Activated gamma-delta T cell treated with anti-CD3 and anti-CD28 coated beads, Interleukin-2, amount 50 U/mL, for 16 hours (primary cell): ENCODE measurements around the gene ZC3H10.
"Not testable (repeated sequence)": the region's sequence is repeated elsewhere in the genome, so short reads cannot be mapped to it uniquely, and the experiment has no call there.

Experiments used
- DNase-seq: peaks from one replicate; pipeline ENCODE4 v3.0.0-alpha.2; 2020; ENCODE audit warnings: low read depth

ZC3H10 gene

DNA sequence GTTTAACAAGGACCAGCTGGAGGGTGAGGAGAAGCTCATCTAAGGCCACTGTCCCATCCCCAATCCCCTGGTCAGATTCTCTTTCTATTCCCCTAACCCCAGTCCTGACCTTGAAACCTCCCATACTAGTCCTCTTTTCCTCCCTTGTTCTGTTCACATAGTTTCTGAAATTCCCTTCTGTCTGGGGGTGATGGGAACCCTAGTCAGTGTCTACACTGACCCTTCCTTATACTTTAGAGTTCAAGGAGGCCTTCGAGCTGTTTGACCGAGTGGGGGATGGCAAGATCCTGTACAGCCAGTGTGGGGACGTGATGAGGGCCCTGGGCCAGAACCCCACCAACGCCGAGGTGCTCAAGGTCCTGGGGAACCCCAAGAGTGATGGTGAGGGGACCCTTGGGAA lies 36.8 kb downstream of the ZC3H10 start:
- DNase-seq = no peak

DNA sequence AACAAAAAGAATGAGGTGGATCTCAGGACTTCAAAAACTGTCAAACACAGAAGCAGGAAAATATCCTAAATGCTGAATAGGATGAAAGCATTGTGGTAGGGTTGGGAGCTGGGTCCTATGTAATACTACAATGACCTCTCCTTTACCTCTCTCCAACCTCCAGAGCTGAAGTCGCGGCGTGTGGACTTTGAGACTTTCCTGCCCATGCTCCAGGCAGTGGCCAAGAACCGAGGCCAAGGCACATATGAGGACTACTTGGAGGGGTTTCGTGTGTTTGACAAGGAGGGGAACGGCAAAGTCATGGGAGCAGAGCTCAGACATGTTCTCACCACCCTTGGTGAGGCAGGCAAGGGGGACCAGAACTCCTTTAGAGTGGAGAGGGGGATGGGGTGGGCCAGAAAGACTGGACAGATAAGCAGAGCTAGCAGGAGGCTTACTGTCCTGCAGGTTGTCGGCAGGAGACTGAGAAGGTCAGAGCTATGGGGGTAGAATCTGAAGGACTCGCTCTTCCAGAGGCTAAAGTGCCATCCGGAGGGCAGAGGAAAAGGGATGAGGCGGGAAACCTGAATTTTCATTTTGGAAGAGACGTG lies 37.3 kb downstream of the ZC3H10 start:
- DNase-seq = no peak

DNA sequence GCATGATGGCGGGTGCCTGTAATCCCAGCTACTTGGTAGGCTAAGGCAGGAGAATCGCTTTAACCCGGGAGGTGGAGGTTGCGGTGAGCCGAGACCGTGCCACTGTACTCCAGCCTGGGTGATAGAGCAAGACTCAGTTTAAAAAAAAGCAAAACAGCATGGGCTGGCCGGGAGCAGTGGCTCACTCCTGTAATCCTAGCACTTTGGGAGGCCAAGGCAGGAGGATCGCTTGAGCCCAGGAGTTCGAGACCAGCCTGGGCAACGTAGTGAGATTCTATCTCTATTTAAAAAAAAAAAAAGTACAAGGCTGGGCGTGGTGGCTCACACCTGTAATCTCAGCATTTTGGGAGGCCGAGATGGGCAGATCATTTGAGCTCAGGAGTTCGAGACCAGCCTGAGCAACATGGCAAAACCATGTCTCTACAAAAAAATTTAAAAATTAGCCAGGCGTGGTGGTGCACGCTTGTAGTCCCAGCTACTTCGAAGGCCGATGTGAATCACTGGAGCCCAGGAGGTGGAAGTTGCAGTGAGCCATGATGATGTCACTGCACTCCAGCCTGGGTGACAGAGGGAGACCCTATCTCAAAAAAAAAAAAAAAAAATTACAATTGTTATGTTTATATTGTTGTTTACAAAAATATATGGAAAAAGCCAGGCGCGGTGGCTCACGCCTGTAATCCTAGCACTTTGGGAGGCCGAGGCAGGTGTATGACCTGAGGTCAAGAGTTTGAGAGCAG lies 38.6 kb downstream of the ZC3H10 start:
- DNase-seq = not testable (repeated sequence)

DNA sequence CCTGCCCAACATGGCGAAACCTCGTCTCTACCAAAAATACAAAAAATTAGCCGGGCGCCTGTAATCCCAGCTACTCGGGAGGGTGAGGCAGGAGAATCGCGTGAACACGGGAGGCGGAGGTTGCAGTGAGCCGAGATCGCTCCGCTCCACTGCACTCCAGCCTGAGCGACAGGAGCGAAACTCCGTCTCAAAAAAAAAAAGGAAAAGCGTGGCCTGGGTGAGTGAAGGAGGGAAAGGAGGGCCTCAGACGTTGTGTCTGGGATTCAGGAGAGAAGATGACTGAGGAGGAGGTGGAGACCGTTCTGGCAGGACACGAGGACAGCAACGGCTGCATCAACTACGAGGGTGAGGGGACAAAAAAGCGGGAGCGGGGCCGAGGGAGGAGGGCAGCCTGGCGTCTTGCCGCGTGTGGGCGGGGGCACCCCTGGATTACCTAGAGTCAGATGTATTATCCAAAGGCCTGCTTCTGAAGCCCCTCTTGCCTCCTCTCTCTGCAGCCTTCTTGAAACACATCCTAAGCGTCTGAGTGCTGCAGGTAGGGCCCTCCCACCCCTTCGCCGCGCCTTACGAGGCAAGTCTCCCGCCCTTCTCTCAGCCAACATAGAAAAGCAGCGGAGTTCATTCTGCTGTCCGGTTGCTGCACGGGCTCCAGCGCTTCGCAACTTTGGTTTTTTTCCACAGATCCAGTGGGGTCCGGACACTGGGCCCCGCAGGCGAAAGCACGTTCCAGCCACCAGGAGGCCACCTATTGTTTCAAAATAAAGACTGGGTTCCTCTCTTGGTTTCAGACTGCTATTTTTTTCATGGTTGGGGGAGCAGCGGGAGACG lies 39.3 kb downstream of the ZC3H10 start:
- DNase-seq = peak; percentile 22

DNA sequence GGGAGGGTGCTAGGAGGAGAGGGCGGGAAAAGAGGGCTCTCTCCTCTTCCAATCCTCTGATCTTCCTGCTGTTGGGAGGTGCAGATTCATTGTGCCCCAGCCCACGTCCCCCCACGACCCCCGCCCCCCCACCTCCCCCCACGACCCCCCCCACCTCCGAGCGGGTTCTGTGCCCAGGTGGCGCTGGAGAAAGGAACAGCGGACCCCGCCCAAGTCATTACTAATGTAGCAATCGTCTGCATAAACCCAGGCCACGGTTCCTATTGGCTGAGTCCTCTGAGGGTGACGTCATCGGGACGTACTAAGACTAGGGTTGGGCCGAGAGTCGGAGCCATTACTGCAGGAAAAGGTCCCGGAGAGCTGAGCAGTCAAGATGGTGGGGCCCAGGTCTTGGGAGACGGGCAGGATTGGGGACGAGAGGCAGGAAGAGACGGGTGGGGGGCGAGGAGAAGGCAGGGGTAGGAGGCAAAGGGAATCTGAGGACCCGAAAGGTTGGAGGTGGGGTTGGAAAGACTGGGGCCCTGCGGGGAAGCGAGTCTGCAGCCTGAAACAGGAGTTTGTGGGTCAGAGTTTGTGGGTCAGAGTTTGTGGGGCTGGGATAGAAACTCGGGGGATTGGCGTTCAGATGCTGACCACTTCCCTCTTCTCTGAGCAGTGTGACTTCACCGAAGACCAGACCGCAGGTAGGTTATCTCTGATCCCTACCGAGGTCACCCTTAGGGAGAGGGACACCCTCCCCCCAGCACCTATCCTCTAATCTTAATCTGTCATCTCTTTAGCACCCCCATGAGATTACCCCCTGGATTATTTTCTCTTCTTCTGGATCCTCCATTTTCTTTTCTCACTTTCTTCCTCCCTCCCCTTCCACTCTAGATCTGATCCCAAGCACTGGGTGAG lies 40.2 kb downstream of the ZC3H10 start, which contains the start of gene MYL6:
MYL6 (plus strand) TSS at position 331 of the 897 bp plus-strand sequence; CDS start at position 374, 43 bp downstream.
- DNase-seq = peak; percentile 86

DNA sequence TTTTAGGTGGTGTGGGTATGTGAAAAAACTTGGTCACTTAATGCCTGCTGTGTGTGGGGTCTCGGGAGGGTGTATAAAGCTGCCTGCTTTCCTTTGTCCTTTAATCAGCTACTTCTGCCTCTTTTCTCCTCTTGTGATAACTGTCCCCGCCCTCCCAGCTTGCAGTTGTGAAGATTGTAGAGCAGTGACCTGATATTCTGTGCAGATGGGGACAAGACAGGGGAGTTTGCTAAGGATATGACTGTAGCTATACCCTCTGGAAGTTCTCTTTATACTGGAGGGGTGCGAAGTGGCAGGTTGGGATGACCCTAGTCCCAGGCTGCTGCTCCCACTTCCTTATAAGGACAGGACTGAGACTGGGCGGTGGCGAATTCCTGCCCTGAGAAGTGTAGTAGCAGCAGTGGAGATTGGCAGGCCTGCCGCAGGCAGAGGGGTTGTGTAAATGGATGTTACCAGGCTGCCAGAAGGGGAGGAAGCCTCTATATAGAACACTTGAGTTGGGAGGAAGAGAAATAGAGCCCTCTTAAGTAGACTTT lies 40.9 kb downstream of the ZC3H10 start:
- no peak for DNase-seq

DNA sequence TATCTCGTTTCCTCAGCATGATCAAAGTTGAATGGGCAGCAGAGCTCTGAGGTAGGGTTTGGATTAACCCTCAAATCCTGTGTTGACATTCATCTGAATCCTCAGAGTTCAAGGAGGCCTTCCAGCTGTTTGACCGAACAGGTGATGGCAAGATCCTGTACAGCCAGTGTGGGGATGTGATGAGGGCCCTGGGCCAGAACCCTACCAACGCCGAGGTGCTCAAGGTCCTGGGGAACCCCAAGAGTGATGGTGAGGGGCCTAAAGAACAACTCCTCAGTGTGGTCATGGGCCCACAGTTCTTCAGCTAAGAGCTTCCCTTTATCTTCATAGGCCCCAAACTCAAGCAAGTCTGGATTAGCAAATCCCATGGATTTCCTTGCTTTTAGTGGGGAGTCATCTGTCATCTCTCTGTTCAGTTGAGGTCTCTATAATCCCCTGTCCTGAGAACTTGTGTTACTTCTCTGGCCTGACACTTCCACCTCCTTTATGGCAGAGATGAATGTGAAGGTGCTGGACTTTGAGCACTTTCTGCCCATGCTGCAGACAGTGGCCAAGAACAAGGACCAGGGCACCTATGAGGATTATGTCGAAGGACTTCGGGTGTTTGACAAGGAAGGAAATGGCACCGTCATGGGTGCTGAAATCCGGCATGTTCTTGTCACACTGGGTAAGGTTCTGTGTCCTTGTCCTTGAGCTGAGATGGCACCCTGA lies 41.6 kb downstream of the ZC3H10 start:
- no peak for DNase-seq

DNA sequence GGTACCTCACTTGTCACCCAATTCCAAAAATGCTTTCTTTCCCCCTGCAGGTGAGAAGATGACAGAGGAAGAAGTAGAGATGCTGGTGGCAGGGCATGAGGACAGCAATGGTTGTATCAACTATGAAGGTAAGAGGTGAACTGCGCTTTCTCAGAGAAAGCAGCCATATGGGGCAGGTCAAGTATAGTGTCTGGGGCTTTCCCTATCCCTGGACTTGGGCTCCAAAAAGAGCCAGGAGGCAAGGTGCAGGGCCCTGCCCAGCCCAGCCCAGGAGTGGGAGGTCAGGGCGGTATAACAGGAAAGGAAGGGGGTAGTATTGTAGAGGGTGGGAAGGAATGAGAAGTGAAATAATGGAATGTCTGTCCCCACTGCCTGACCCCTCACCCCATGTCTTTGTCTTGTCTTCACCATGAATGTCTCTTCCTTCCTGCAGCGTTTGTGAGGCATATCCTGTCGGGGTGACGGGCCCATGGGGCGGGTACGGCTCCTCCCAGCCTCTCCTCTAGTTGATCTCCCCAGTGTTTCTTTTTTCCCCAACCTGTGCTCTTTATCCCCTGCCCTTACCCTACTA lies 42.2 kb downstream of the ZC3H10 start:
- peak; percentile 47 for DNase-seq

DNA sequence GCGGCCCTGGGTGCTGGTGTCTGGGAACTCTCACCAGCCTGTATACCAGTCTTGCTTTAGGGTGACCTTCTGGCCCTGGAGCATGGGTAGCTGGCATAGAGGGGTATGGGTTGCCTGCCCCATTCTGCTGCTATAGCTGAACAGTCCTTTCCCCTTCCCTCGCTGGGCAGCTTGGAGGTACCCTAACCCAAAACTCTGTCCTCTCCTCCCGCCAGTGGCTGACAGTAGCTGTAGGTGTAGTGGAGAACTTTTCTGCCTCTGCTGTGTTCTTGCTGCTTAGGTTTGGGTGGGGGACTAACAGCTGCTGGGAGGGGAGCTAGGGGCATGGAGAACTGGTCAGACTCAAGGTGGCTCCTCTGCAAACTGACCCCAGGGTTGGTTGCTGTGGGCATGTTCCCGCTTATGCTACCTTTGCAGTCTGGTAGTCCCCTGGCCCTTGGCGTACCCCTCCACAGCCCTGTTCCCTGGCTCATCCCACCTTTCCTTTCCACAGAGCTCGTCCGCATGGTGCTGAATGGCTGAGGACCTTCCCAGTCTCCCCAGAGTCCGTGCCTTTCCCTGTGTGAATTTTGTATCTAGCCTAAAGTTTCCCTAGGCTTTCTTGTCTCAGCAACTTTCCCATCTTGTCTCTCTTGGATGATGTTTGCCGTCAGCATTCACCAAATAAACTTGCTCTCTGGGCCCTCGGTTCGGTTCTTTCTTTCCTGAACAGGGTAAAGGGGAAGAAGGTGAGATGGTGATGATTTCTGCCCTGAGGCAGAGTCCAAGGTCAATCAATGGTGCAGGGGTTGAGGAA lies 43.0 kb downstream of the ZC3H10 start:
- DNase-seq = no peak

DNA sequence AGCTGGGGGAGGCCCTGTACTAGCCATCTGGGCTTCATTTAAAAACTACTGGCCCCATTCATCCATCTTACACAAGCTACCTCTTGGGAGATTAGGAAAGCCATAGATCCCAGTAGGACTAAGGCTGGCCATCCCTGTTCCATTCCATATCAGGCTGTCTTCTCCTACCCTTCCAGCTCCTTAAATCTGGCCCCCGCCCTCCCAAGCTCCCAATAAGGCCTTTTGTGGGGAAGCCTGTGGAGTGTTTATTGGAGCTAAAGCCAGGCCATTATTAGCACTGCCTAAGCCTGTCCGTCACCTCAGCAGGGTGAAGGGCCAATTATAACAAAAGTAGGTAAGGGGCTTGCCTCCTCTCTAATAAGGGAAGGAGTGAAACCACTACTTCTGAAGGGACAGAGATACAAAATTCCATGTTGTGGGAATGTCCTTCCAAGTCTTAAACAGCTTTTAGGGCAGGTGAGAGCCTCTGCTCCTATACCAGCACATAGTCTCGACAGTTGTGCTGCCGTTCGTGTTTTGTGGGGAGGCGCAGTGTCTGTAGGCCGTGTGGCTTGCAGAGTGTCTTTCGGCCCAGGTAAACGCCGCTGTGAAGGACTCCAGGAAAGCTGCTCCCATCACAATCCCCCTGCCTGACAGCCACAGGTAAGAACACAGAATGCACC lies 43.8 kb downstream of the ZC3H10 start:
- no peak for DNase-seq

DNA sequence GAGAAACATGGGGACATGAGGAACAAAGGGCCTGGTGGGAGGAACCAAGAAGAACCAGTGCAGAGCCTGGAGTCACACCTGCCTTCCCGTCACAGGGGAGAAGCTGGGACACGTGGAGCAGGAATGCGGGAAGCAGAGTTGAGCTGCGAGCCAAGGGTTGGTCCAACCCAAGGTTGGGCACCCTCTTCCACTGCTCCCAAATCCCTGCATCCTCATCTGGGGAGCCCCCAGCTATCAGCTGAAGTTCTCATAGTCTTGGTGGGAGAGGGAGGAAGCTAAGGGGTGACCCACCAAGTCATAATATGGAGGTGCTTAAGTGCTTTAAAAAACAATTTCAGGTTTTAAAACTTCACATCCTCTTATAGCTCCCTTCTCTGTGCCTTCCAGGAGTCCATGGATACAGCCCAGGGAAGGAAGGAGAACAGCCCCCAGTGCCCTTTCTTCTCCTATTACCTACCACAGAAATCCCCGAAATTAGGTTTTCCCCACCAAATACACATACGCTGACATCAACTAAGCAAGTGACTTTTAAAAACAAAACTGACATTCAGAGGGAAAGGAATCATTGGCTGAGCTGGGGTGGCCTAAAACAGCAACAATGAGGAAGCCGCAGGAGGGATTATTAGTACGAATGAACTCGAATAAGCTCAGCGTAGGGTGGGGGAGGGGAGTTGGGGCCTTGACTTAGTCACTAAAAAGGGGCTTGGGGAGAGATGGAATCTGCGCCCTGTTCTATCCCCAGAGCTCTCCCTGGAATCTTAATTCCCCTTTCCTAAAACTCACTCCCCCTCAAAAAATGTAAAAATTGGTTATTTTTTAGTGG lies 44.6 kb downstream of the ZC3H10 start:
- DNase-seq = no peak

DNA sequence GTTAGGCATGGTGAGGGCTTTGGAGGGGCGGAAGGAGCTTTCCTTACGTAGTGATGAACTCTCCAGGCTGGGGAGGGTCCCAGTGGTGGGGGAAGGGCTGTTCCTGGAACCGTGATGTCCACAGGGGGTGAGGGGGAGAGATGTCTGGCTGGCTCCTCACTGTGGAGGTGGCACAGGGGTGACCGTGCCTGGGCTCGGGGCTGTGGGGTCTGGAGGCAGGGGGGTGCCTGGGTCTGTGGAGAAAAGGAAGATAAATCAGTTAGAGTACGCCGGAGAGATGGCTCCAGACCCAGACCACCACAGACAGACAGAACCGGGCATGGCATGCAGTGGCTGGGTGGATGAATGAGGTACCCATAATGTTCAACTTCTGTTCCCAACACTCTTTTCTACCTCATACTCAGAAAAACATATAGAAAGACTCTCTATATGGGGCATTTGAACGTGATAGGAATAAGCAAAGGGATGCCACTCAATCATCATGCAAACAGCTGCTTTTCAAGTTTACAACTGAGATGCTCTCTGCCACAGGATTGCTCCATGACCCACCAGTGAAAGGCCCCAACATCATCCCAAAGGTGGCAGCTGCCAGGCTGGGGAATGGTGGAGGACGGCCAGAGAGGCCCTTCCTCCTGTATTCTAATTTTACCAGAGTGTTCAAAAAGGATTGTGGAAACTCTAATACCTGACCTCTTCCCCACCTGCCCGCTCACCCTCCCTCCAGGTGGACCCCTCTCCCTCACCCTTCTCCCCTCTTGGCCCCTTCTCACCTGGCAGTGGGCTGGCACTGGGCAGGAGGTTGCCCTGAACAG lies 45.7 kb downstream of the ZC3H10 start:
- no peak for DNase-seq

DNA sequence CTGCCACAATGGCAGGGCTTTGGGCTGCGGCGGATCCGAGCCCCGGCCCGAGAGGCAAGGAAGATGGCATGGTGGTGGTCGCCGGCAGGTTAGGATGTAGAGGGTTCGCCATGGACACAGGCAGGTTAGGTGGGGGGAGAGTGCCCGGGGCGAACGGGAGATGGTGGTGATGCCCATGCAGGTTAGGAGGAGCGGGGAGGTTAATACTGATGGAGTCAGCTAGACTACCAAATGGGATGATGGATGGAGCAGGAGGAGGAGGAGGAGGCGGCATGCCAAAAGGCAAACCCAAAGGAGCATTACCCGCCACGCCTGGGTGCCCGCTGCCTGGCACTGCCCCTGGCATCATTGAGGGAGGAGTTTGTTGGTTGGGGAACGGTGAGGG lies 46.3 kb downstream of the ZC3H10 start:
- DNase-seq = no peak

DNA sequence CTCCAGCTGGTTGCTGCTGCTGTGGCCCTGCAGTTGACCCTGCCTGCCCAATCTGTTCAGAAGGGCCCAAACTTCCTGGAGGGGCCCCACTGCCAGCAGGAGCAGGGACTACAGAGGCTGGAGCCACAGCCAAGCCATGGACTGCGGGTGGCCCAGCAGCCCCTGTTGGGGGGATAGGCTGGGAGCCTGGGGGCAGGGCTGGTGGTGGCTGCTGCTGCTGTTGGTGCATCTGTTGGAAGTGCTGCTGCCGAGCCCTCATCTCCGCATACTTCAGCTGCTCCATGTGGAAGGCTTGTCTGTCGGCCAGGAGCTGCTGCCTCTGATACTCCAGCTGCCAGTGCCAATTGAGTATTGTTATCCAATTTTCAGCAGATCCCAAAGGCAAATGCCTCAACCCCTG lies 47.3 kb downstream of the ZC3H10 start:
- no peak for DNase-seq

DNA sequence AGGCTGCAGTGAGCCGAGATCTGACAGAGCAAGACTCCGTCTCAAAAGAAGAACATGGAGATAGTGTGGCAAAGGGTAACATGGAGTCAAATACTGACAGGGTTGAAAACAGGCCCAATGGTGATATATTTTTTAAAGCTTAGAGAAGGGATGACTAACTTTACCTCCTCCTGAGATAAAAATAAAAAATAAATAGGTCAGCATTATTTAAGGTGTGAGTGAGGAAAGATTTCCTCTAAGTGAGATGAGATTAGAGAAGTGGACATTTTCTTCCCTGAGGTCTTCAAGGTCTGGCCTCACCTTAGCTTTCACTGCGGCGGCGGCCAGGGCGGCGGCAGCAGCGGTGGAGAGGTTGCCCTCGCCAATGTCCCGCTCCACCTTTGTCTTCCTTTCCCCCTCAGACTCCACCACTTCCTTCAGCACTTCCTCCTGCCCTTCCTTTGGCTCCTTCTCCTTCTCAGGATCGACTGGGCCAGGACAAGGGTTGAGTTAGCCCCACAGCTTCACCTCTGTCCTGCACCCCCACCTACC lies 51.2 kb downstream of the ZC3H10 start:
- DNase-seq = no peak

DNA sequence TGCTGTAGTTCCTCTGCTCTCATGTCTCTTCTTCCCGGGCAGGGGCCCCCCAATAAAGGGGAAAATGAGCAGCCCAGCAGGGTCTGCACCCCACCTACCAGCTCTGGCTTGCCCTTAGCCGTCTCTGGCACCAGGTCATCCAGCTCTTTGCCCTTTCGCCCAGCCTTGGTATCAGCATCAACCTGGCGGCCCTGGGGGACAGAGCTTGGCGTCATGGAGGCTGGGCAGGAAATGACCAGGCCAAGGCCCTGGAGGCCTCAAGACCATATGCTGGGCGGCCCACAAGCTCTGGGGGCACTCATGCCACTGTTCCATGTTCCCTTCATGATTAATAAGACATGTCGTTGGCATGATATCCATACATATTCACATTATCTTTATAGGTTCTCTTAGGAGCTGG lies 54.8 kb downstream of the ZC3H10 start:
- no peak for DNase-seq
